BJ (cell line): Measurements from ENCODE around the gene TSPAN12. TPM values are rescaled to one million over a fixed set of nuclear protein-coding genes. Genes with fewer than 3 reads are reported as not detected.
"Not testable (repeated sequence)": the region's sequence is repeated elsewhere in the genome, so short reads cannot be mapped to it uniquely, and the experiment has no call there.

Experiments
- CTCF ChIA-PET: fragments of 350-600 bp; formaldehyde crosslinking; extraction: SDS; loops from one replicate; lab custom pipeline; 2021; ENCODE audit warnings: antibody characterized with exemption, inconsistent platforms; lab: Yijun Ruan, JAX
- POLR2A ChIA-PET: fragments of 300-600 bp; sonication (Branson Sonifier 250); formaldehyde crosslinking; extraction: SDS; loops from one replicate; lab custom pipeline; 2021; ENCODE audit warnings: antibody characterized with exemption; lab: Charles Lee
- DNase-seq: peaks from one replicate; pipeline ENCODE4 v3.0.0-alpha.2; 2011; ENCODE audit warnings: low read depth
- H3K27me3 ChIP-seq: 2 replicates; pipeline ENCODE4 v1.6.0; 2011; ENCODE audit warnings: low read length; ENCODE audit not compliant: control insufficient read depth, insufficient read depth
- H3K36me3 ChIP-seq: 2 replicates; pipeline ENCODE4 v1.5.1; 2011; ENCODE audit warnings: low read length; ENCODE audit not compliant: control insufficient read depth, insufficient read depth
- H3K4me3 ChIP-seq: 2 replicates; pipeline ENCODE4 v1.5.1; 2011; ENCODE audit warnings: low read depth, mild to moderate bottlenecking, control low read depth, low read length
- CTCF ChIP-seq: IDR thresholded peaks from 2 replicates; pipeline ENCODE4 v1.5.1; 2011; ENCODE audit warnings: low read depth, mild to moderate bottlenecking, control low read depth, inconsistent platforms, low read length, moderate library complexity; ENCODE audit not compliant: insufficient read depth
- polyA plus RNA-seq: library from polyadenylated mRNA; depleted of rRNA; stranded (reverse); fragments of >200 nt; gene quantifications from 2 replicates; pipeline ENCODE4 v1.2.3, GENCODE V29; 2011

TSPAN12 gene
- polyA plus RNA-seq, 1 experiment = not detected

GRCh38 chr7:120780938-120781337, 77.0 kb downstream of the TSPAN12 start:
- no peaks in the 10 kb centered on the region for H3K36me3 ChIP-seq
- CTCF ChIA-PET = interaction anchor here (1.0 kb wide), 1 partner anchor 11 kb away, joined by 3 read pairs; no protein-coding TSS in a partner anchor
- no peak for DNase-seq
- no peak overlapping the region for H3K4me3 ChIP-seq
- POLR2A ChIA-PET = no interaction called here
- no peaks in the 10 kb centered on the region for H3K27me3 ChIP-seq
- TF ChIP-seq CTCF = no peak

DNA sequence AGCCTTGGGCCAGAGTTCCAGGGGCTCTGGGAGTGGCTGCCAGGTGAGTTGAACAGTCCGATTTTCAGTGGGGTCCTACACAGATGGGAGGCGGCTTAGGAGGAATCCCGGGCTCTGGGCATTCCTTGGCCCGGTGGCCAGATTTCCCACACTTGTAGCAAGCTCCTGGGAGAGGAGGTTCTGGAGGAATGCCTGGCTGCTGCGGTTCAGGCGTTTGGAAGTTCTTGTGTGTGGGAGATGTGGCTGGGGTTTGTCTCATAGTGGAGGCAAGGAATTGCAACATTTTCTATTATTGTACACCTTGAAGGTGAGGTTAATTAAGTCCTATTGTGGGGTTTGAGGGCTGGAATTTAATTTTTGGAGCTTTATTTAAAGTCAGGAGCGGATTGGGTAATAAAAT, 77.5 kb downstream of the TSPAN12 start:
- CTCF ChIA-PET = interaction anchor here (1.0 kb wide), 1 partner anchor 12 kb away, joined by 3 read pairs; no protein-coding TSS in a partner anchor
- H3K36me3 ChIP-seq, DNase-seq, H3K27me3 ChIP-seq, POLR2A ChIA-PET, H3K4me3 ChIP-seq: not testable (repeated sequence)

- H3K27me3 ChIP-seq, DNase-seq, H3K4me3 ChIP-seq, H3K36me3 ChIP-seq, POLR2A ChIA-PET: not testable (repeated sequence)
- CTCF ChIA-PET = interaction anchor here (1.2 kb wide), 1 partner anchor 13 kb away, joined by 3 read pairs; no protein-coding TSS in a partner anchor
Observed at GRCh38 chr7:120779078-120779477, 78.9 kb downstream of the TSPAN12 start.

GRCh38 chr7:120775755-120776154, 82.2 kb downstream of the TSPAN12 start:
- no peak for DNase-seq
- H3K4me3 ChIP-seq = no peak overlapping the region
- POLR2A ChIA-PET = no interaction called here
- no peaks in the 10 kb centered on the region for H3K27me3 ChIP-seq
- no peak for TF ChIP-seq CTCF
- H3K36me3 ChIP-seq = no peaks in the 10 kb centered on the region
- CTCF ChIA-PET = interaction anchor here (1.2 to 2.3 kb wide), 2 partner anchors 15 to 17 kb away, joined by 3 to 6 read pairs; no protein-coding TSS in a partner anchor

DNA sequence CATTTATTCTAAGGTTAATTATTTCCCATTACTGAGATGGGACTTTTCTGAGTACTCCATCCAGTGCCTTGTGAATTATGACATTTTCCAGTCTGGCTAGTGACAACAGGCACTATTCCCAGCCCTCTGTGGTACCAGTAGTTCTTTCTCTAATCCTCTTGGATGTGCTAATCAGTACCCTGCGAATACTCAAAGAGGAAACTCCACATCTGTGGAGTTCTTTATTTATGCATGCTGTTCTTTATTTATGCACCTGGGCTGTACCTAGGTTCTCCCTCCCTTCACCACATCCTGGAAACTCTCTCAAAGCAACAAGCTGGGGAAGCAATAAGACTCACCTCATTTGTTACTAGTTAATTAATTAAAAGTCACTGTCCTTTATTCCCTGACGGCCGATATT, 83.5 kb downstream of the TSPAN12 start:
- ChIA-PET CTCF (interaction anchor here (1.2 to 2.3 kb wide), 2 partner anchors 17 to 18 kb away, joined by 3 to 6 read pairs; no protein-coding TSS in a partner anchor), POLR2A (no interaction called here)
- no peaks in the 10 kb centered on the region for H3K27me3 ChIP-seq
- no peak for DNase-seq
- H3K36me3 ChIP-seq = no peaks in the 10 kb centered on the region
- no peak overlapping the region for H3K4me3 ChIP-seq
- no peak for TF ChIP-seq CTCF

- ChIA-PET CTCF (no interaction called here), POLR2A (no interaction called here)
- Histone ChIP-seq H3K4me3 (no peak overlapping the region), H3K36me3 (no peaks in the 10 kb centered on the region), H3K27me3 (no peaks in the 10 kb centered on the region)
- no peak for DNase-seq
- no peak for TF ChIP-seq CTCF
Observed at GRCh38 chr7:120770206-120770605, 87.7 kb downstream of the TSPAN12 start.
